Measurements from ENCODE around the gene ZNF423. TPM values are rescaled to one million over a fixed set of nuclear protein-coding genes. Genes with fewer than 3 reads are reported as not detected.

ZNF423 gene
- total and polyA plus RNA-seq, 9 of the 15 experiments (the other 6 are each of a cell fraction or from before 2014, with no cell fraction given), result not detected

- H3K4me2 ChIP-seq (ENCODE audit: insufficient read depth, low read length), result no peak overlapping the region
- 0% methylated on average over 5 of the region's 5 CpGs for WGBS (ENCODE audit: insufficient coverage, low coverage, missing lambda C conversion rate)
- CTCF ChIA-PET (ENCODE audit: low intra/inter-chr PET ratio), result no interaction called here
- intact Hi-C loops (cut with micrococcal nuclease) (no loop called here), in situ Hi-C loops (cut with MboI) (no loop called here)
- H3K4me1 ChIP-seq (replicated peaks in 1 of 2; ENCODE audit: control insufficient read depth in 2 of 2, insufficient read depth in 2 of 2, low read length in 2 of 2), result no peaks in the 10 kb centered on the region
- H3K79me2 ChIP-seq (ENCODE audit: control insufficient read depth, insufficient read depth, low read length), result no peaks in the 10 kb centered on the region
- BruUV-seq (replicated peaks), result no TSS peak
- H3K9ac ChIP-seq (ENCODE audit: insufficient read depth in 1 of 2, low read depth in 2 of 2, low read length in 2 of 2), result no peak overlapping the region
- no peak overlapping the region for H3K4me3 ChIP-seq
- H3K9me1 ChIP-seq (ENCODE audit: control insufficient read depth, insufficient read depth, low read length), result no peaks in the 10 kb centered on the region
- ATAC-seq (no peak), FAIRE-seq (no peak), DNase-seq (ENCODE audit: extremely low read depth in 1 of 4, low spot score in 3 of 4) (no peak)
- no peaks in the 10 kb centered on the region for H3K9me3 ChIP-seq (replicated peaks; ENCODE audit: control insufficient read depth, insufficient read depth, low read depth, low read length)
- H3K27ac ChIP-seq (ENCODE audit: extremely low read depth, low read depth, low read length), result no peak overlapping the region
- H4K20me1 ChIP-seq (replicated peaks; ENCODE audit: control insufficient read depth, insufficient read depth, low read length), result no peaks in the 10 kb centered on the region; the same call in 1 of the 2 replicates
- H3K36me3 ChIP-seq (ENCODE audit: control insufficient read depth, insufficient read depth, low read length), result no peaks in the 10 kb centered on the region
- POLR2A ChIA-PET, result no interaction called here
- H2AFZ ChIP-seq (ENCODE audit: low read depth, low read length), result no peak overlapping the region
- peaks cover 0 to 12% of the 10 kb centered on the region in 2 experiments; a peak in 1 of 5 replicates for H3K27me3 ChIP-seq (ENCODE audit: control insufficient read depth in 2 of 2, insufficient read depth in 2 of 2, low read length in 2 of 2)
- TF ChIP-seq TAF9B (IDR thresholded peaks at IDR 0.05; ENCODE audit: partially characterized antibody) (no peak), SUPT5H (IDR thresholded peaks at IDR 0.05) (no peak), SMARCA5 (IDR thresholded peaks at IDR 0.05) (no peak), CHD7 (IDR thresholded peaks at IDR 0.05; ENCODE audit: low read depth, low read length) (no peak), HNRNPL (IDR thresholded peaks at IDR 0.05; ENCODE audit: low read depth, low read length) (no peak), SIN3A (IDR thresholded peaks at IDR 0.05; ENCODE audit: borderline replicate concordance in 2 of 2, control insufficient read depth in 1 of 2, low read depth in 2 of 2, low read length in 2 of 2) (no peak), ARNT (IDR thresholded peaks at IDR 0.05) (no peak), ILK (tag; IDR thresholded peaks at IDR 0.05; ENCODE audit: borderline replicate concordance, low read depth) (no peak), NR3C1 (CRISPR knock-in tag; IDR thresholded peaks at IDR 0.05) (no peak), RFX7 (CRISPR knock-in tag; IDR thresholded peaks at IDR 0.05) (no peak), RFX1 (IDR thresholded peaks at IDR 0.05) (no peak), STAT5A (IDR thresholded peaks at IDR 0.05; ENCODE audit: borderline replicate concordance, low read length) (no peak)
- TF ChIP-seq, protein P1, sequence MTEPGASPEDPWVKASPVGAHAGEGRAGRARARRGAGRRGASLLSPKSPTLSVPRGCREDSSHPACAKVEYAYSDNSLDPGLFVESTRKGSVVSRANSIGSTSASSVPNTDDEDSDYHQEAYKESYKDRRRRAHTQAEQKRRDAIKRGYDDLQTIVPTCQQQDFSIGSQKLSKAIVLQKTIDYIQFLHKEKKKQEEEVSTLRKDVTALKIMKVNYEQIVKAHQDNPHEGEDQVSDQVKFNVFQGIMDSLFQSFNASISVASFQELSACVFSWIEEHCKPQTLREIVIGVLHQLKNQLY (CRISPR knock-in tag; conservative IDR thresholded peaks at IDR 0.05), result no peak
Measured at GRCh38 chr16:49782405-49782804, 73.5 kb downstream of the ZNF423 start.
